Heart left ventricle (tissue), 16 donors: ENCODE results near the gene MLC1. TPM values are rescaled to one million over a fixed set of nuclear protein-coding genes. Genes with fewer than 3 reads are reported as not detected.

ENCODE experiments used
- ATAC-seq, 4 donors: fragments of 200-7000 bp; cut with Tn5 transposase; one replicate each; pipeline ENCODE4 v1.9.1; 2020 to 2022; ENCODE audit warnings: moderate library complexity in 4 of 4, mild to moderate bottlenecking in 3 of 4, moderate number of reproducible peaks in 1 of 4
- DNase-seq, 5 donors: peaks; one replicate each; pipeline ENCODE4 v3.0.0-alpha.2; 2020
- H3K27ac ChIP-seq, 12 donors: fragments of 200-600 bp; sonication (generic) in 4 of 12; one replicate each; pipeline versions ENCODE4 v1.5.0 to v1.8.0; 2016 to 2022; ENCODE audit warnings: mild to moderate bottlenecking in 2 of 12
- H3K27me3 ChIP-seq, 9 donors: fragments of 200-600 bp; sonication (generic) in 2 of 9; one replicate each; pipeline versions ENCODE4 v1.5.1 to v1.8.0; 2016 to 2022; ENCODE audit warnings: mild to moderate bottlenecking in 3 of 9
- H3K36me3 ChIP-seq, 9 donors: fragments of 200-600 bp; sonication (generic) in 2 of 9; one replicate each; pipeline versions ENCODE4 v1.5.0 to v1.8.0; 2018 to 2022; ENCODE audit warnings: mild to moderate bottlenecking in 2 of 9
- H3K4me1 ChIP-seq, 12 donors: fragments of 200-600 bp; sonication (generic) in 4 of 12; one replicate each; pipeline versions ENCODE4 v1.5.0 to v1.8.0; 2016 to 2022; ENCODE audit warnings: mild to moderate bottlenecking in 3 of 12
- H3K4me3 ChIP-seq, 12 donors: fragments of 200-600 bp; sonication (generic) in 4 of 12; one replicate each; pipeline versions ENCODE4 v1.5.0 to v1.8.0; 2017 to 2022; ENCODE audit warnings: mild to moderate bottlenecking in 9 of 12, moderate library complexity in 4 of 12
- H3K9me3 ChIP-seq, 12 donors: fragments of 200-600 bp; sonication (generic) in 4 of 12; one replicate each; pipeline versions ENCODE4 v1.5.0 to v1.8.0; 2016 to 2022; ENCODE audit warnings: mild to moderate bottlenecking in 1 of 12
- CTCF ChIP-seq, 12 donors: fragments of 200-600 bp; sonication (generic) in 4 of 12; IDR thresholded peaks; one replicate each; pipeline versions ENCODE4 v1.5.0 to v1.8.0; 2018 to 2022; ENCODE audit warnings: antibody characterized with exemption in 12 of 12, mild to moderate bottlenecking in 5 of 12
- POLR2A ChIP-seq, 2 donors: fragments of 450-650 bp; IDR thresholded peaks; one replicate each; pipeline ENCODE4 v1.6.1; 2017; ENCODE audit warnings: antibody characterized with exemption in 2 of 2, mild to moderate bottlenecking in 2 of 2, moderate library complexity in 2 of 2
- WGBS, 4 donors: extraction: QIAGEN DNeasy Blood & Tissue Kit in 2 of 4; methylation state at CpG; one replicate each; pipeline versions ENCODE4 v1.1.5 to v1.1.7; 2013 to 2018; 5-methylcytosine and 5-hydroxymethylcytosine counted together
- intact Hi-C, 10 donors: fragments of 100-400 bp; cut with DNase I; formaldehyde crosslinking; loops; one replicate each; pipeline versions ENCODE4 v1.11.1 to v1.14.2; 2022
- polyA plus RNA-seq, 2 donors: library from polyadenylated mRNA; stranded (reverse); fragments of 200-250 nt; gene quantifications; one replicate each; pipeline ENCODE4 v1.2.3, GENCODE V29; 2013
- total RNA-seq, 9 donors: library from RNA; depleted of rRNA in 2 of 9; stranded (reverse); fragments of >200 nt in 2 of 9; fragmentation: NEBNext Ultra II Directional in 3 of 9; extraction: Animal tissue kit (Norgen Biotek cat#: 25700) in 3 of 9; gene quantifications; one replicate each; pipeline versions ENCODE4 v1.1.0 to v1.2.4, GENCODE V29; 2016 to 2023
- donor health status: ischemic (EF 13 %, LVEDD 7.1; RV severe dilation, severe dysfunction).
- donor health status: healthy with polysubstance abuse.
- donor health status: DM: no; HTN: yes; CAD: no.
- donor health status: DM: no; HTN: no; CAD: no.
- donor health status: ischemic (EF 25% LVEDD 6.9; RV normal size, moderate dysfunction).
- donor health status: ischemic (EF 25% LVEDD 5.7; RV mildly dilated, moderate dysfunction).
- donor health status: healthy.
- donor health status: DM: yes; HTN: yes; CAD: no.
- donor health status: ischemic (EF 35%, LVEDD 5.7; RV mildly dilated, moderate dysfunction).
- donor health status: nonischemic (EF 11% LVEDD 7.7; RV severe dilation, severe dysfunction).
- donor health status: DM: yes; HTN: yes; CAD: no.
- donor health status: PGD.
- donor health status: ischemic (EF 29% LVEDD 5.4; RV normal size, mild dysfunction).
- donor health status: nonischemic (EF 23%, LVEDD 6.1; RV moderate dilation, normal function).

Gene MLC1
- total and polyA plus RNA-seq, 11 donors, result 0.03 to 0.80 (median 0.15) TPM; not detected in 5

- ATAC-seq, result no peak
- H3K27me3 ChIP-seq, result peaks cover 9 to 44% (median 26%) of the 10 kb centered on the region in 9 donors
- H3K36me3 ChIP-seq, result no peaks in the 10 kb centered on the region
- H3K9me3 ChIP-seq, result no peaks in the 10 kb centered on the region
- H3K27ac ChIP-seq, result no peak overlapping the region
- DNase-seq, result peak in 1 of 5 donors; percentile 17
- H3K4me3 ChIP-seq, result no peak overlapping the region
- TF ChIP-seq CTCF (IDR thresholded peaks at IDR 0.05) (no peak), POLR2A (IDR thresholded peaks at IDR 0.05) (no peak)
- intact Hi-C loops, result no loop called here
- peaks cover 0 to 18% (median 9%) of the 10 kb centered on the region in 12 donors for H3K4me1 ChIP-seq
- 86 to 93% (median 91%) methylated on average over 19 of the region's 19 CpGs for WGBS, 4 donors
Measured at GRCh38 chr22:50062509-50063135, 22.6 kb downstream of the MLC1 start.

GRCh38 chr22:50061824-50062355 lies 23.3 kb downstream of the MLC1 start:
- 73 to 78% (median 77%) methylated on average over 12 to 17 of the region's 17 CpGs for WGBS, 4 donors
- peaks cover 9 to 44% (median 26%) of the 10 kb centered on the region in 9 donors for H3K27me3 ChIP-seq
- DNase-seq, result no peak

GRCh38 chr22:50061141-50061823 lies 23.9 kb downstream of the MLC1 start:
- Histone ChIP-seq H3K27me3 (peaks cover 9 to 44% (median 26%) of the 10 kb centered on the region in 9 donors), H3K4me3 (no peak overlapping the region), H3K9me3 (no peaks in the 10 kb centered on the region), H3K27ac (no peak overlapping the region), H3K36me3 (no peaks in the 10 kb centered on the region), H3K4me1 (peaks cover 0 to 18% (median 9%) of the 10 kb centered on the region in 12 donors)
- intact Hi-C loops, result no loop called here
- DNase-seq (peak in 1 of 5 donors; percentile 13), ATAC-seq (no peak)
- no peak for TF ChIP-seq POLR2A (IDR thresholded peaks at IDR 0.05)
- no peak for TF ChIP-seq CTCF (IDR thresholded peaks at IDR 0.05)
- WGBS, 4 donors, result 60 to 82% (median 68%) methylated on average over 19 to 27 of the region's 27 CpGs

More at GRCh38 chr22:50061824-50062355, 23.3 kb downstream of the MLC1 start:
- TF ChIP-seq POLR2A (IDR thresholded peaks at IDR 0.05), result no peak
- Histone ChIP-seq H3K9me3 (no peaks in the 10 kb centered on the region), H3K4me1 (peaks cover 0 to 18% (median 9%) of the 10 kb centered on the region in 12 donors), H3K27ac (no peak overlapping the region), H3K36me3 (no peaks in the 10 kb centered on the region), H3K4me3 (no peak overlapping the region)
- no peak for ATAC-seq
- intact Hi-C loops, result no loop called here

- no peak for ATAC-seq
- WGBS, 4 donors, result 77 to 86% (median 83%) methylated on average over 18 to 28 of the region's 28 CpGs
- Histone ChIP-seq H3K4me3 (no peak overlapping the region), H3K27me3 (peaks cover 9 to 44% (median 26%) of the 10 kb centered on the region in 9 donors), H3K9me3 (no peaks in the 10 kb centered on the region), H3K27ac (no peak overlapping the region), H3K36me3 (no peaks in the 10 kb centered on the region), H3K4me1 (peaks cover 0 to 18% (median 9%) of the 10 kb centered on the region in 12 donors)
- TF ChIP-seq POLR2A (IDR thresholded peaks at IDR 0.05), result no peak
- no peak for TF ChIP-seq CTCF (IDR thresholded peaks at IDR 0.05)
- peak in 1 of 5 donors; percentile 19 for DNase-seq
- intact Hi-C loops, result no loop called here
Measured at GRCh38 chr22:50060441-50061140, 24.6 kb downstream of the MLC1 start.
